NT2/D1 (cell line): ENCODE data around the gene SH3RF2.
"Not testable (repeated sequence)": the region's sequence is repeated elsewhere in the genome, so short reads cannot be mapped to it uniquely, and the experiment has no call there.

Experiments
- DNase-seq: peaks from one replicate; pipeline ENCODE4 v3.0.0-alpha.2; 2011; ENCODE audit warnings: low read depth, low spot score
- H3K27me3 ChIP-seq: 2 replicates; pipeline ENCODE4 v1.6.0; 2011; ENCODE audit warnings: mild to moderate bottlenecking; ENCODE audit not compliant: insufficient read length, insufficient read depth
- H3K36me3 ChIP-seq: 2 replicates; pipeline ENCODE4 v1.6.1; 2011; ENCODE audit warnings: mild to moderate bottlenecking, low read length, mixed read lengths; ENCODE audit not compliant: insufficient read depth, insufficient read length
- H3K4me1 ChIP-seq: 2 replicates; pipeline ENCODE4 v1.5.1; 2011; ENCODE audit not compliant: insufficient read depth, insufficient read length
- H3K4me3 ChIP-seq: 2 replicates; pipeline ENCODE4 v1.5.1; 2011; ENCODE audit warnings: low read depth; ENCODE audit not compliant: insufficient read length
- H3K9ac ChIP-seq: 2 replicates; pipeline ENCODE4 v1.6.0; 2011; ENCODE audit warnings: low read depth; ENCODE audit not compliant: insufficient read length
- H3K9me3 ChIP-seq: 2 replicates; pipeline ENCODE4 v1.5.1; 2011; ENCODE audit warnings: mild to moderate bottlenecking, low read length; ENCODE audit not compliant: insufficient read depth
- SUZ12 ChIP-seq: IDR thresholded peaks from 2 replicates; pipeline ENCODE4 v1.6.1; 2011; ENCODE audit not compliant: insufficient read length, insufficient read depth; ENCODE audit errors: extremely low read depth
- YY1 ChIP-seq: IDR thresholded peaks from 2 replicates; pipeline ENCODE4 v1.6.1; 2011; ENCODE audit not compliant: insufficient read length, insufficient read depth
- ZNF274 ChIP-seq: IDR thresholded peaks from 2 replicates; pipeline ENCODE4 v1.6.1; 2011; ENCODE audit warnings: mild to moderate bottlenecking, low read depth, low read length

The SH3RF2 gene

DNA sequence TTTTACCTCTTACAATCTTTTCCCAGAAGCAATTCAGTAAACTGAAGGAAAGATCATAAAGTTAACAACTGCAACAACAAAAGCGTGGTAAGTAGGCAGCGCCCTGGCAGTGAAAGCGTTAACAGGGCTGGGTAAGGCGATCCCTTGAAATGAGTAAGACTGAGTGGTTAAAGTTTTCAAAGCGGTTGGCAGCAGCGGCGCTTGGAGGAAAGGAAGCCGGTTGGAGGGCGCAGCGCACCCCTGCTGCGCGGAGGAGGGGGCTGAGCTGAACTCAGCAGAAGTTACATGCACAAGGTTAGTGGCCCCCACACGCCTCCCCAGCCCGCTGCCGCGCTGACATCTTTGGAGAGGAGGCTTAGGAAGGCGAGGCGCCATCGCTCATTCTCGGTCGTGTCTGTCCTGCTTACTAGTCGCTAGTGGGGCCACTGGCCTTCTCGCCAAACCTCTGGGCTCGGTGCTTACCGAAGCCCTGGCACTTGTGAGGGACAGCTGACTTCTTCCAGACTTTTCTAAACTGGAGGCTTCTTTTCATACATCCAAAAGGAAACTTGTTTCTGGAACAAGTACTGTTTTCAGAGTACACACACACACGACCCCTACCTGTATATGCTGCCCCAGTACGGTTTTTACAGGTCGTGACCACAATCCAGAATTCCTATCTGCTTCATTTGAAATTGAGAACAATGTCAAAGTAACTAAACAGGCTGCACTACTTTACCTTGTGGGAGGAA lies at the start of gene SH3RF2:
Gene SH3RF2, plus strand, starts transcription at position 178 of the 731 bp plus-strand sequence. CDS start 1,351 bp downstream, outside the sequence.
- H3K36me3 ChIP-seq: no peaks in the 10 kb centered on the region
- no peaks in the 10 kb centered on the region for H3K9me3 ChIP-seq
- no peak for TF ChIP-seq ZNF274
- peak; percentile 41 for TF ChIP-seq YY1
- peaks cover 3% of the 10 kb centered on the region for H3K4me1 ChIP-seq
- peak within 1 kb of the TSS; percentile 79 for H3K9ac ChIP-seq
- DNase-seq: peak; percentile 84
- H3K27me3 ChIP-seq: no peaks in the 10 kb centered on the region
- H3K4me3 ChIP-seq: peak within 1 kb of the TSS; percentile 39

DNA sequence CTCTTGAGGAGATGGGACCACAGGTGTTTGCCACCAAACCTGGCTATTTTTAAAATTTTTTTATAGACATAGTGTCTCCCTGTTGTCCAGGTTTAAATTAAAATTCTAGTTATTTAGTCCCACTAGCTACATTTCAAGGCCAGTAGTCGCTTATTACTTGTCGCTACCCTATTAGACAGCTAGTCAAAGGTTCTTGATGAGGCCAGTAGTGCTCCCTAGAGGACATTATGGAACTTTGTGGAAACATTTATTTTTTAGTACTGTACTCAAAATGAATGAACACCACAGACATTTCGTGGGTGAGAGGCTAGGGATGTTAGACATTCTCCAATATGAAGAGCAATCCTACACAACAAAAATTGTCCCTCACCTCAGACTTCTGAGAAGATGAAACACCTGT lies 49.2 kb upstream of the SH3RF2 start:
- no peaks in the 10 kb centered on the region for H3K27me3 ChIP-seq
- no peaks in the 10 kb centered on the region for H3K4me1 ChIP-seq
- no peak for TF ChIP-seq ZNF274
- TF ChIP-seq YY1: no peak
- no peaks in the 10 kb centered on the region for H3K36me3 ChIP-seq
- H3K4me3 ChIP-seq: no peak overlapping the region
- no peak for DNase-seq
- H3K9me3 ChIP-seq: peaks cover 10% of the 10 kb centered on the region
- no peak overlapping the region for H3K9ac ChIP-seq

- H3K9me3 ChIP-seq: peaks cover 10% of the 10 kb centered on the region
- H3K27me3 ChIP-seq: no peaks in the 10 kb centered on the region
- no peak overlapping the region for H3K4me3 ChIP-seq
- no peaks in the 10 kb centered on the region for H3K4me1 ChIP-seq
- peak; percentile 13 for DNase-seq
- TF ChIP-seq SUZ12: no peak
- TF ChIP-seq YY1: no peak
- no peak for TF ChIP-seq ZNF274
- H3K36me3 ChIP-seq: no peaks in the 10 kb centered on the region
- H3K9ac ChIP-seq: no peak overlapping the region
These were observed 48.3 kb upstream of the SH3RF2 start for GRCh38 chr5:145887976-145888574.

DNA sequence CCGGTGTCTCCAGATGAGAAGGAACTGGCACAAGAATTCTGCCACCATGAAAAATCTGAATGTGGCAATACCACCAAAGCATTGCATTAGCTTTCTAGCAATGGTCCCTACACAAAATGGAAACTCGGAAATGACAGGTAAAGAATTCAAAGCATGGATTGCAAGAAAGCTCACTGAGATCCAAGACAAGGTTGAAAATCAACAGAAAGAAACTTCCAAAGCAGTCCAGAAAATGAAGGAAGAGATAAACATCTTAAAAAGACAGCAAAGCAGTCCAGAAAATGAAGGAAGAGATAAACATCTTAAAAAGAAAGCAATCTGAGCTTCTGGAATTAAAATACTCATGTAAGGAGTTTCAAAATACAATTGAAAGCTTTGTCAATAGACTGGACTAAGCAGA lies 46.8 kb upstream of the SH3RF2 start:
- H3K9ac ChIP-seq: no peak overlapping the region
- TF ChIP-seq YY1 (no peak), SUZ12 (no peak), ZNF274 (no peak)
- no peak for DNase-seq
- H3K4me1 ChIP-seq: no peaks in the 10 kb centered on the region
- H3K9me3 ChIP-seq: peaks cover 10% of the 10 kb centered on the region
- no peaks in the 10 kb centered on the region for H3K27me3 ChIP-seq
- no peak overlapping the region for H3K4me3 ChIP-seq
- H3K36me3 ChIP-seq: no peaks in the 10 kb centered on the region

- H3K9ac ChIP-seq, H3K4me1 ChIP-seq, DNase-seq, H3K36me3 ChIP-seq, H3K27me3 ChIP-seq, H3K4me3 ChIP-seq, H3K9me3 ChIP-seq: not testable (repeated sequence)
These were observed 45.0 kb upstream of the SH3RF2 start for GRCh38 chr5:145891378-145891777.

GRCh38 chr5:145898171-145898570 lies 38.2 kb upstream of the SH3RF2 start:
- no peak for TF ChIP-seq ZNF274
- no peak for TF ChIP-seq SUZ12
- TF ChIP-seq YY1: no peak
- no peaks in the 10 kb centered on the region for H3K4me1 ChIP-seq
- H3K36me3 ChIP-seq: no peaks in the 10 kb centered on the region
- H3K4me3 ChIP-seq: no peak overlapping the region
- H3K9me3 ChIP-seq: no peaks in the 10 kb centered on the region
- H3K27me3 ChIP-seq: no peaks in the 10 kb centered on the region
- no peak overlapping the region for H3K9ac ChIP-seq
- DNase-seq: no peak

DNA sequence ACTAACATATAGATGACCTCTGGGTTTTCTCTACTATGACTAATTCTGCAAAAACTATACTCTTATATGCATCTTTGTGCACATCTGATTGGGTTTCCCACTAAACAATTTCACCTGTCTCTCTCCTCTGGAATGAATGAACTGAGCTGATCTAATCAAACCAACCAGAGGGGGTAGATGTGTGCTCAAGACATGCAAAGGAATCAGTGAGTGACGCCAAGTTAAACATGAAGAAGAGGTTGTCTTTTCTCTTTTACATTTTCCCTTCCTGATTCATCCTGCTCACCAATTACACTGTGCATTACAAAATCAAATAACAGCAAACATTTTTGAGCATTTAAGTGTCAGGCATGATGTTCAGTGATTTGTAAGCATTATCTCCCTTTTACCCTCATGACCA lies 34.0 kb upstream of the SH3RF2 start:
- H3K9ac ChIP-seq: no peak overlapping the region

More for the DNA sequence above, 34.0 kb upstream of the SH3RF2 start:
- H3K27me3 ChIP-seq: no peaks in the 10 kb centered on the region
- TF ChIP-seq SUZ12: no peak
- TF ChIP-seq ZNF274: no peak
- TF ChIP-seq YY1: no peak
- no peaks in the 10 kb centered on the region for H3K36me3 ChIP-seq
- no peak for DNase-seq
- H3K4me1 ChIP-seq: no peaks in the 10 kb centered on the region
- no peak overlapping the region for H3K4me3 ChIP-seq
- H3K9me3 ChIP-seq: no peaks in the 10 kb centered on the region
